ENCODE results near the gene DIDO1.
A peak's percentile ranks its signal among the peaks of the same experiment; 100 is the strongest.
"Not testable (repeated sequence)": the region's sequence is repeated elsewhere in the genome, so short reads cannot be mapped to it uniquely, and the experiment has no call there.

The DIDO1 gene

DNA sequence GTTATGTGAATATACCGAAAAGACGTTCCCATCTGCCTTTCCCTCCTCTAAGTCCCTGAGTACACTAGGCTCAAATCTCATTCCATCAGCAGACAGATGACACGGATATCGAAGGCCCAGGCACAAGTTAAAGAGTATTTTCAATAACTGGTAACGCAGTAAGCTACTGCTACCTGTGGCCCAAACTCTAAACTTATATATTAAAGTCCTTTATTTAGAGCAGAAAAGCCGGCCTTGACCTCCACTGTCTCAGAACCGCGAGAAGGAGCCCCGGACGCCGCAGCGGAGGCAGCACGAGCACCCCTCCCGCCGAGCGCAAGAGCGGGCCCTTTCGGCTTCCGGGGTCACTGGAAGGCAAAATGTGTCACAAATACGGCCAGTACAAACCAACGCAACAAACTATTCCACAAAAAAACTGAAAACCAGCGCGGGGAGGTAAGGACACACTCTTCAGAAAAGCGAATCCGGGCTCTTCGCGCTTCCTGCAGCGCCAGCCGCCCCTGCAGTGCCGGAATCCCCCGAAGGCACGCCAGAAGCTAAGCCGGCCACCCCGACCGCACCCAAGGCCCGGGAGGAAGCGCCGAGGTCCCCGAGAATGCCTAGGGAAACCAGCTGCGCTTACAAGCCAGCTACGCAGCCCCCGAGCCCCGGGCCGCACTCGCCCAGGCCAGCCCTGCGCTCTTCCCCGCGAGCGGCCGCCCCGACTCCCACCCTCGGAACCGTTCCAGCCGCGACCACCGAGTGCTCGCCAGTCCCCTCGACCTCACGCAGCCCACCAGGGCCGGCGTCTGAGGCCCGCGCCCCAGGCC lies 681 bp downstream of the DIDO1 start:
- no peak for DNase-seq

DNA sequence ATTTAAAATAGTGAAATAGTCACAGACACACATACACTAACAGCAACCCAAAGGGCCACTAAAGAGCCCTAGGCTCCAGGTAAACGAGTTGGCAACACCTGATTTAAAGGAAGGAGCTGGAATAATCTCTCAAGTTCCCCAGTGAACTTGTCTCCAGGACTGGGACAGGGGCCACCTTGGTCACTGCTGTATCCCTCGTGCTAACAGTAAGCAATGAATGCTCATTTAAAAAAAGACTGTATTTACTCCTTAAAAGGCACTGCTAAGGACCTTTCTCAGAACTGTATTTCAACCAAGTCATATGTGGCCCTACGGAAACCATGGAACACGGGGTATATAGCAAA lies 1.3 kb downstream of the DIDO1 start:
- DNase-seq = no peak

DNA sequence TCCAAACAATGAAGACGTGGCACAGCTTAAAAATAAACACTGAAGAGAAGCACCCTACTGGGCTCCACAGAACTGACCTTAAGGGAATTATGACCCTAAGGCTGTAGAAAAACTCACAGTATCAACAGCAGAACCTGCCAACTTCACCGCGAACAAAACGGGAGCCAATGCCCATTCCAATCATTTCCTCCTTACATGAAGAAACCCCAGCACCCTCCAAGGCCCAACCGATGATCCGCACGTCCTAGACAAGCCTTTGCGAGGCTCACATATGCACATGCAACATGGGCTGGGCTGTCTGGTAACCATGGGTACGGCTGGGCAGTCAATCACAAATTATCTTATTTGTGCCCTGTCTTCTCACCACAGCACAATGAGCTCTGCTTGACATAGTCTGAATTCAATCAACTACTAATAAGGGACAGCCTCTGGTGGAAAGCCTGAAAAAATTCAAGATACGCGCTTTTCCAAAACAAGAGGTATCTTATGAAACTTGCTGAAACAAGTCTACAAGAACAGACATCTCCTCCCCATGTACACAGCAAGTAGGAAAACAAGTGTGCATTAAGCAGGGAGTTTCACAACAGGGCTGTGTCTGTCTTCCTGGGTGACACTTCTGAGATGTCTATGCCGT lies 1.7 kb downstream of the DIDO1 start:
- DNase-seq = no peak

DNA sequence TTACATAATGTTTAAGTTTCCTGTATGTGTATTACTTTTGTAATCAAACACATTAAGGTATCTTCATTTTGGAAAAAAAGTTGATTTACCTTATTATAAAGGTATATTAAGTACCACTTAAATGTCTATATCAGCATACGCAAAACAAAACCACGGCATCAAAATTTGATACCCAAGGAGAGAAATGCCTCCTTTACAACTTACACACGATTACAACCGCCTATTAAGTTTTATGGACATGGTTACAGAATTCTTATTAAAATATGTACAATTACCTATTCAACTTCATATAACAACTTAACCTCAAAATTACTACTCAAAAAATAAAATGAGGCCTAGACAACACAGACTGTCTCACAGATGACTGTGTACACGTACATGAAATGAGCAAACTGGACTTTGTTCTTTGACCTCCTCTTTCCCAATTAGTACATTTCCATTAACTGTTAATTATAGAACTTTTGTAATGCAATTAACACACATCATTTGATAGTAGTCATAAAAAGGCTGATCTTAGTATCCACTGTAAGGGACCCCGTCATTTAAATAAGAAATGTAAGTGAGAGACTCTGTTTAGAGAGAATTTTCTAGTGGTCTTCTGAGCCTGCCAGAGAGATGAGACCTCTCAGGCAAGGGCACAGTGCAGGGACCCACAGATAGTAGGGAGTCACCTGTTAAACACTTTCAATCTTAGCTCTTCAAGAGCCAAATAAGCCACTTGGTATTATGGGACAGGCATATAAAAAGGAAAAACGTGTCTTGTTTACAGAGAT lies 2.5 kb downstream of the DIDO1 start:
- no peak for DNase-seq

DNA sequence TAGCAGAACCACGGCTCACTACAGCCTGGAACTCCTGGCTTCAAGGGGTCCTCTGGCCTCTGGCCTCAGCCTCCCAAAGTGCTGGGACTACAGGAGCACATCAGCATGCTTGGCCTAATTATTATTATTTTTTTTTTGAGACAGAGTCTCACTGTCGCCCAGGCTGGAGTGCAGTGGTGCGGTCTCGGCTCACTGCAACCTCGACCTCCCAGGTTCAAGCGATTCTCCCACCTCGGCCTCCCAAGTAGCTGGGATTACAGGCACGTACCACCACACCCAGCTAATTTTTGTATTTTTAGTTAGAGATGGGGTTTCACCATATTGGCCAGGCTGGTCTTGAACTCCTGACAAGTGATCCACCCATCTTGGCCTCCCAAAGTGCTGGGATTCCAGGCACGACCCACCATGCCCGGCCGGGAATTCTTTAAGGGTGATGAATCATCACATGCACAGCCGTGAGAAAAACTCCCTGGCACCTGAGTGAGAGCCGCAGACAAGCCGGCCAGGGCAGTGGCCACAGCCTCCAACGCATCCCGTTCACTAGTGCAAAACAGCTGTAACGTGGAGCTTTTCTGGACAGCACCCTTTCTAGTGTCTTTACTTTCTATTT lies 3.1 kb downstream of the DIDO1 start:
- DNase-seq = not testable (repeated sequence)

DNA sequence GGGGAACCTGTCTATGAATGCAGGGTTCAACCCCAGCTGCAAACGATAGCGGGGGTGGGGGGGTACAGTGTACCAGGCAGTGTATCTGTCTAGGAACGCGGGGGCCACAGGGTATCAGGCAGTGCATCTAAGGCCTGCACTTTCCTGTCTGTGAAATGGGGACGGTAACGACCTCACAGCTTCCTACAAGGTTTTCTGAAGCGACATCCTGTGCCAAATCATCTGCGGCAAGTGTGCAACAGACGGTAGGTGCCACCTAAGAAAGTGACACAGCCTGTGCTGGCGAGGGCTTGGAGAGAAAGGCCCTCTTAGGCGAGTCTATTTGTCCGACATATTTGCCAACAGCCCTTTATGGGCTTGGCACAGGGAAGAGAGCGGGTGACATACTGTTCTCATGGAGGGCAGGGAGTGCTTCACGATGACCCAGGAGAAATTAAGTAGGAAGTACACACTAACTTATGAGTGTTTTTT lies 3.8 kb downstream of the DIDO1 start:
- no peak for DNase-seq

DNA sequence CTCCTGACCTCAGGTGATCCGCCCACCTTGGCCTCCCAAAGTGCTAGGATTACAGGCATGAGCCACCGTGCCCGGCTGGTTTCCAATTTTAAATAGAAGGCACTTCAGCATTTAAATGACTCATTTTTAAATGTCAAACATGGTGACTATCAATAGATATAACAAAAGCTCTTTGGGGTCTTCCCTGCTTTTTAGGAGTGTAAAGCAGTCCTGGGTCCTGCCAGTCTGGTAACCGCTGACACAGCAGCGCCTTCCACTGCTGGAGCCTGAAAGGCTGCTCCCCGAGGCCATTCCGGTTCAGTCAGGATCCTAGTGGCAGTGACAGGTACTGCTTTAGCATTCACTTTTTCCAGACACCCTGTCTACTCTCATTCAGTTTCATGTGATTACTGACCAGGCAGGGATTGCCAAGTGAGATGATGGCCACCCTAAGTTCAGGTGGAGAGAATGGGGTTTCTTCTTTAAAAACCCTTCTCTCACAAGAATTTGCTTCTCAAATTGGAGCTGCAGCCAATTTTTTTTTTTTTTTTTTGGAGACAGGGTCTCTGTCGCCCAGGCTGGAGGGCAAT lies 5.1 kb downstream of the DIDO1 start:
- DNase-seq = no peak

DNA sequence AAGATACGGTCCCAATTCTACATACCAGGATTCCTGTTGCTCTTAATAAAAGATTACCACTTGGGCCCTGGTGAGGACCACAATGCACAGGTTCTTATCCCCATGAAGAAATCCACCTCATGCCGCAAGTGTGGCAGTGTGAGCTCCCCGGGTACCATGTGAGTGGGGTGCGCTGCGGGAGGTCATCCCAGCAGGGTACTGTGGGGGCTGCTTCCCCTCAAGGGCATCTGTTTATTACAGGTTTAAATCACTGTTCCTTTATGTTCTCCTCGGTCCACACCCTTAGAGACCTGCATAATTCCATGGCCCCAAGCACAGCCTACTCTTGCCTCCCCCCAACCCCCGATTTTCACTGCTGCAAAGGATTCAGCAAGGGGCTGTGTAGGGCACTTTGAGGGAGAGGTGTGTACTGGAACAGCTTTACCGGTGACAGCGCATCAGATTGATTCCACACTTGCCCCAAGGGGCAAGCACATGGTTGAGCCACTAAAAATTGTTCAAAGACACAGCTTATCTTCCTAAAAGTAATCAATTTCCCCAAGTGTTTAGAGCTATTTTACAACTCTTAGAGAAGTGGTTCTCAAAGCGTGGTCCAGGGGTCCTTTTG lies 6.2 kb downstream of the DIDO1 start:
- no peak for DNase-seq

DNA sequence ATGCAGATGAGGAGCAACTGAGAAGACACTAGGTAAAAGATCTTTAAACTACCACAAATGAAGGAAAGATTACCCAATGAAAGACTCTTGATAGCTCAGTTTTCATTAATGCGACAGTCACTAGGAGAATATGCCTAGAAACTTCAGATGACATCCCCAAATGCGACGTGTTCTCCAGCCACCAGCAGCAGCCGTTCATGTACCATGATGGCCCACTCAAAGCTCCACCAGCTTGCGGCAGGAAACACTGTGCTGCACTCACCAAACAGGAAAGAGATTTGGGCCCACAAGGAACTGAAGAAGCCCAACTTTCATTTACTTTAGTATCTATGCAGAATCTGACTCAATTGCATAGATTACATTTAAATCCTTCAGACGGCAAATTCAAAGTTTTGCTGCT lies 7.5 kb downstream of the DIDO1 start:
- no peak for DNase-seq

DNA sequence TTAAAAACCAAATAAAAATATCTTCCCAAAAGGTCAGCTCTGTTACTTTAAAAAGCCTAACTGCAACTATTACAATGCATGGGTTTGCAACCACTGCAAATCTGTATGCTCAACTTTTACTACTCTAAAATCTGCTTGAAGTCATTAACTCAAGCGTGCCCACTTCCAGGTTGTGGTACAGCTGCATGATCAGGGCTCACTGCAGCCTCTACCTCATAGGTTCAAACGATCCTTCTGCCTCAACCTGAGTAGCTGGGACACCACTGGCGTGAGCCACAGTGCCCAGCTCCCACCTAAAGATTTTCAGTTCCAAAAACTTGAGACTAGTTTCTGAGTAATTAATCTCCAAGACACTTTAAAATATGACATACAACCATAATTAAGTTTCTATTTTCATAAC lies 8.2 kb downstream of the DIDO1 start:
- no peak for DNase-seq

DNA sequence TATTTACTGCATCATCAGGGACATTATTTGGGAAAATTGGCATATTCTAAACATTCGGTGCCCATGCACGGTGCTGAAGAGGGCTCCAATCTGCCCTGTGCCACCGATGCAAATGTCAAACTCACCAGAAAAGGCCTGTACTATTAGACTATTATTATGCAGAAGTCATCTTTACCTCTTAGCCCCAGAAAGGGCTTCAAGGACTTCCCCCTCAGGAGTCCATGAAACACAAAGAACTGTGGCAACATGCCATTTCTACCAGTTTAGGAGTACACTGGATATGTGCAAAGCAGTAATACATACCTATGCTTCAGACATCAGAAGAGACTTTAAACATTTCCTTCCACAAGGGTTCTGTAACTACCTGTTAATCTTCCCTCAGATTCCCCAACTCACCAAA lies 8.6 kb downstream of the DIDO1 start:
- DNase-seq = no peak

DNA sequence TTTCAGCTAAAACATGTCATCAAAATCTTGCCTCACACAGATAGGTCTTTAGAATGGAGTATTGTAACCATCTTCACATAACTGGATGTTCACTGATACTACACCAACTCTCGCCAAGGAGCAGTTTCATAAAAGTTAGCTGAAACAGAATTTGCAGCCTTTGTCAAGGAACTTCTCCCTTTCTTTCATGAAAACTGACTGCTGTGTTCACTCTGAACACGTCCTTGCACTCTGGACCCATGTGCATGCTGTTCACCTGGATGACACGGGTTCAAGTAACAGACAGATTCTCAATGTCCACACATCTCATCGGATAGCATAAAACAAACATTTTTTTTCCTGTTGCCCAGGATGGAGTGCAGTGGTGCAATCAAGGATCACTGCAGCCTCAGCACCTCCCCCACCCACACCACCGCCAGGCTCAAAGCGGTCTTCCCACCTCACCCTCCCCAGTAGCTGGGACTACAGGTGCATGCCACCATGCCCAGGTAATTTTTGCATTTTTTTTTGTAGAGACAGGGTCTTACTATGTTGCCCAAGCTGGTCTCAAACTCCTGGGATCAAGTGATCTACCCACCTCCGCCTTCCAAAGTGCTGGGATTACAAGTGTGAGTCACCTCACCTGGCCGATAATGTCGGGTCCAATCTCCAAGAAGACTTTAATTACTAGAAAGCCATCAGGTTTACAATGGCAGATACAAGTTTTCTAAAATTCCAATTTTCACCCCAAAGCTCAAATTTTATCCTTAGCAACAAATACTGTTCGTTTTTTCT lies 9.4 kb downstream of the DIDO1 start:
- DNase-seq = no peak

DNA sequence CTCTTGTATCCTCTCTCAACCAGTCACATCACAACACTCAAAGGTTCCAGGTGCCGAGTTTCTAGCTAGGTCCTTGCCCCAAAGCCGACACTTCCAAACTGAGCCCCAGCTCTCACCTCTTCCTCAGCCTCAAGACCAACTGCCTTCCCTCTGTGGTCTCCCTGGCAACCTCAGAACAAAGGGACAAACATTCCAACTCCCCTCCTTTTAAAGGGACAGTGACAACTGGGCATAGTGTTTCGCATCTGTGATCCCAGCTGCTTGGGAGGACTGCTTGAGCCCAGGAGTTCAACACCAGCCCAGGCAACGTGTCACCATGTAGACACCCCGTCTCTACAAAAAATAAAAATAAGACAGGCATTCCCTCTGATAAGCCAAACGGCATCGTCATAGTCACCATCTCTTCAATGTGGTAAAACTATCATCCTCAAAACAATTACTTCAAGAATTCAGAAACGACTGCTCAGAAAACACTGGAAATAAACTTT lies 11.3 kb downstream of the DIDO1 start:
- DNase-seq = peak; percentile 13

DNA sequence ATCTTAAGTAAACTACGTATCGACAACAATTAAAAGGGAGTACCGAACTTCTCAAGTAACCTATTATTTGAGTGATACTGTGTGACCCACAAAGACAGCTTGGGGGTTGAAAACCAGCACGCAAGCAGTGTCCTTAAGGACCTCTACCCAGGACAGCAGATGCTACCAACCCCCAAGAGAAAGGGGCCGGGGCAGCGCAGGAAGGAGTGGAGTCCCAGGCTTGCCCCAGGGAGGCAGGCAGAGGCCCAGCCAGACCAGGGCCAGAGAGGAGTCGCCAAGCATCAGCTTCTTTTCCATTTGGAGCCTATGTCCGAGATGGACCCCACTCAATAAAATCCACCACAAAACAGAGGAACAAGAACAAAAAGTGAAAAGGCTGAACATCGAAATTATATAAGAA lies 11.9 kb downstream of the DIDO1 start:
- DNase-seq = no peak

DNA sequence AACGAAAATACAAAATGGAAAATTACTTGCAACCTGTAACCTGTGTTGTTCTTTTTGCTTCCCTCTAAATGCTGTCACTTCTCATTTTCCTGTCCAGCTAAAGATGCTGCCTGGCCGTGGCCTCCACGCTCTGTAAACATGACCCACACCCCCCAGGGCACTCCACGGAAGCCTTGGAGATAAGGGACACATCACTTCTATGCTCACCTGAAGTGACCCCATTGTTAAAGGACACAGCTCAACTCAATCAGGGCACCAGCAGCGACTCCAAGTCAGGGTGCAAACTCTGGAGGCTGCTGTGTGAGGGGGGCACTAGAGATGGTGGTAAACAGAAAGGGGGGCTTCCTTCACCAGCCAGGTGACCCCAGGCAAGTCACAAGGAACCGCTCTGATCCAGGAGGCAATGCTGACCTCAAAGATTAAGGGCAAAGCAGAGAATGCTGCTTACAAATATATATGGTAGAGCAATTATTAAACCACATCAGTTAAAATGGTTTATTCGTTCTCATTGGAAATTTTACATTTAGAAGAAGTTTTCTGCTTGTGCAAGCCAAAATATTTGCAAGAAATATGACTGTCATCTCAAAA lies 13.2 kb downstream of the DIDO1 start:
- no peak for DNase-seq

DNA sequence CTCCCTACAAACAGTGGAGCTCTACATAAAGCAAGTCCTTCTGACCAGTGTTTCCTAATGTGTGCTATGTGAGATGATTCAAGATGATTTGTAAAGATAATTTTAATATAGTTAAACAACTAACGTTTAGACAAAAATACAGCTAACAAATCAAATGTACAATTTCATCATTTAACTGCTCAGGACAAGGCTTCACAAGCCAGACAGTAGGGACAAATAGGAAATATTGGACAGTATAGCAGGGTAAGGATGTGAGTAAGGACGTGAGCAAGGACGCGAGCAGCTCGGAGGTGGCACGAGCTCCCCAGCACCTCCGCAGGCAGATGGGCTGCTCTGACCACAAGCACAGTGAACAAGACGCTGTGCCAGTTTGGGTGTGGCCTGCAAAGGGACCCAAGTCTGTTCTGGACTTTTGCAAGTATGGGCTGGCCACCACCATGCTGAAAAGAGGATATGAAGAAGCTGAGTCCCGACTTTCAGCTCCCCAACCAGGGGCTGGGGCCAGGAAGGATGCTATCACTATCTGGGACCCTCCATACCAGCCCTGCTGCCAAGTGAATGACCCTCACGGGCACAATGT lies 14.5 kb downstream of the DIDO1 start:
- no peak for DNase-seq

DNA sequence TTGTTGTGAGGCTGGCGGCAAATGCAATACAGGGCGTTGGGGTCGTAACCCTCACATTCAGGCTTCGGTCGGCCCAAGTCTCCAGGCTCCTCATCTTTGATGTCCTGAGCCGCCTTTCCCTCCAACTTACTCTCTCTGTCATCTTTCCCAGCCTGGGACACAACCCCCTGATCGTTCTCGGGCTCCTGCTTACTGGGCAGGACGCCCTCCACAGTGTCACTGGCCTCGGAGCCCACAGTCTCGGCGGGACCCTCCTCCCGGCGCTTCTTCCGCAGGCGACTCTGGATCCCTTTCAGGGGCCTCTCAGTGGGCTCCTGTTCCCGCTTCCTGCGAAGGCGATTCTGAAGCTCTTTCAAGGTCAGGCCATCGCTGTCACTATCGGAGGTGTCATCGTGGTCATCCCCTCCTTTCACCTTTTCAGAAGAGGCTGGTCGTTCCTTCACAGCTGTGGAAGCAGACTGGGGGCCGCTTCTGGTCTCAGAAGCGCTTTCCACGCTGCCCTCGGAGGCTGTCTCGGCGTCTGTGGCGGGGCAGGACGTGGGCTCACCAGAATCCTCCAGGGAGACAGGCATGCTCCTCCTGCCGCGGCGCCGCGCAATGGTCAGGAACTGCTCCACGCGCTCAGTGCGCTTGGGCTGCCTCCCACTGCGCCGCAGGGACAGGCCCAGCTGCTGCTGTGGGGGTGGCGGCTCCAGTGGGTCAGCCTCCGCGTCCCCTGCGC lies 15.4 kb downstream of the DIDO1 start:
- no peak for DNase-seq

DNA sequence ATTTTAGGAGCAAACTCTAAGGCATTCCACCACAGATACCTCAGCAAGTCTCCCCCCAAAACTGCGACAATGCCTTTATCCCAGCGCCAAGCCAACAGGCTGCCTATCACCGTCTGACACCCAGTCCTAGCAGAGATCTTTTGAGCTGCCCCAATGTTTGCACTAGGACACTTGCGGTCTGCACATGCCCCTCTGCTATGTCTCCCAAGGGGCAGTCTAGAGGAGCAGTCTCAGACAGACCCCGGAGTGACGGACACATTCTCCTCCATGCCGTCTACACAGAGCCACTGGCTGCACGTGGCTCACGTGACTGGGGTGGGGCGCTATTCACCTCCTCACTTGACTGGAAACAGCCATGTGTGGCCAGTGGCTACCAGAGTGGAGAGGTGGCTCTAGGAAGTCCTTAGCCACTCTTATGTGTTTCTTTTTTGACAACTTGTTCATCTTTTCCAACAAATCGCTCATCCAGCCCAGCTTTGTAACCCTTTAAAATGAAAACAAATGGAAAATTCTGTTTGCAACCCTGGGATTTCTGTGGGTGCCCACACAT lies 16.0 kb downstream of the DIDO1 start:
- no peak for DNase-seq

DNA sequence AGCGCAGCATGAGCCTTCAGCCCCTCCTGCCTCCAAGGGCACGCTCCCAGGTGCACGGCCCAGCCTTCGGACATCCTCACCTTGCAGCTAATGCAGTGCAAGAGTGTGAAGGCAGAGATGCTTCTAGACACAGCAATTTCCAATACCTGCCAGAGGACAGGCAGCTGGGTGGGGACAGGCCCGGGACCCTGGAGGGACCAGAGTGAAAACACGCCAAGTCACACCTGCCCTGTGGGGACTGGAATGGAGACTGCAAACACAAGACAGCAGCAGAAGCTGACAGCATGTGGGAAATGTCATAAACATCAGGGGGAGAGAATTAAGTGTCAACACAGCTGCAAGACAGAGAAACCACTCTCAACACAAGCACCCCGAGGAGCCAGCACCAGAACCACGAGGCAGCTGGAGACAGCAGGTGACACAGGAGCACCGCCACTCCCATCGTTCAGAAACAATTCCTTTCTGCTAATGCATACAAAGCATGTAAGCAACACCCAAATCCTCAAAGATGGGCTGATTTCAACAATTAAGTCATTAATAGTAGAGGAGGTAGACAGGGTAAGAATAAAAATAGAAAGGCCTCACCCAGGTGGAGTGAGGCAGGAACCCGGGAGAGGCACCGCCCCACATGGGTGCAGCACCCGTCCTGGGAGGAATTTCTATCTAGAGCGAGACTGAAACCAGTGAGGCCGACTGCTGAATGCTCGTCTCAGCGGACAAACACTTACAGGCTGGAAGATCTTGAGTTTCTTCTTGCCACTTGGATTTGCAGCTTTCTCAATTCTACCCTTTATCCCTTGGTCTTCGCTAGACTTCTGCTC lies 17.1 kb downstream of the DIDO1 start:
- DNase-seq = peak; percentile 91

Measured in NCI-H187 treated with DMSO at 0.1 percent for 48 hours (cell line).